ENCODE data around the gene HSP90AA1. TPM values are rescaled to one million over a fixed set of nuclear protein-coding genes. Genes with fewer than 3 reads are reported as not detected.
"Not testable (repeated sequence)": the region's sequence is repeated elsewhere in the genome, so short reads cannot be mapped to it uniquely, and the experiment has no call there.

HSP90AA1 gene
- total RNA-seq, 1 experiment from 2014 or later: 1,931 TPM

DNA sequence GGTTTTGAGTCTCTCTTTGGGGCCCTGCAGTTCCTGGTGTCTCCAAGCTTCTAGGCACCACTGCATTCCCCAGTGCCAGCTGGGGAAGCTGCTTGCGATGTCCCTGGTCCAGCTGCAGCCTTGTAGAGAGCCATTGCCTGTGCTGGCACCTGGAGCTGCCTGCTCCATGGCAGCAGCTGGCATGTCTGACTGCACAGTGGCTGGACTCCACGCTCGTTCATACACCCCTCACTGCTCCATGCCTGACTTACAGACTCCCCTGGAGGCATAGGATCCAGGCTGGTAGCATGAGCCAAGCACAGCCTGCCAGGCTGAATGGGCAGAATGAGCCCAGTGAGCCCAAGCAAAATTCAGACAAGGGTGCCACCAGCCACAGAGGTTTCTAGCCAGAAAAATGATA is 31.0 kb upstream of the HSP90AA1 start:
- Histone ChIP-seq H3K4me1 (replicated peaks; ENCODE audit: insufficient read depth) (no peaks in the 10 kb centered on the region), H3K79me2 (ENCODE audit: low read depth) (no peaks in the 10 kb centered on the region), H3K9me3 (ENCODE audit: insufficient read depth, low read depth) (no peaks in the 10 kb centered on the region), H3K27ac (no peak overlapping the region), H3F3A (ENCODE audit: insufficient read depth, low read depth) (peaks cover 13% of the 10 kb centered on the region), H4K20me1 (ENCODE audit: insufficient read depth) (no peaks in the 10 kb centered on the region), H3K27me3 (ENCODE audit: insufficient read depth, low read depth) (no peaks in the 10 kb centered on the region), H3K9me2 (ENCODE audit: insufficient read depth) (no peaks in the 10 kb centered on the region), H3K36me3 (ENCODE audit: low read depth) (no peaks in the 10 kb centered on the region), H3K4me2 (no peak overlapping the region), H2AFZ (no peak overlapping the region), H3K4me3 (no peak overlapping the region)
- no peak for TF ChIP-seq EZH2 (IDR thresholded peaks at IDR 0.05; ENCODE audit: low read depth)
- TF ChIP-seq, protein P1, sequence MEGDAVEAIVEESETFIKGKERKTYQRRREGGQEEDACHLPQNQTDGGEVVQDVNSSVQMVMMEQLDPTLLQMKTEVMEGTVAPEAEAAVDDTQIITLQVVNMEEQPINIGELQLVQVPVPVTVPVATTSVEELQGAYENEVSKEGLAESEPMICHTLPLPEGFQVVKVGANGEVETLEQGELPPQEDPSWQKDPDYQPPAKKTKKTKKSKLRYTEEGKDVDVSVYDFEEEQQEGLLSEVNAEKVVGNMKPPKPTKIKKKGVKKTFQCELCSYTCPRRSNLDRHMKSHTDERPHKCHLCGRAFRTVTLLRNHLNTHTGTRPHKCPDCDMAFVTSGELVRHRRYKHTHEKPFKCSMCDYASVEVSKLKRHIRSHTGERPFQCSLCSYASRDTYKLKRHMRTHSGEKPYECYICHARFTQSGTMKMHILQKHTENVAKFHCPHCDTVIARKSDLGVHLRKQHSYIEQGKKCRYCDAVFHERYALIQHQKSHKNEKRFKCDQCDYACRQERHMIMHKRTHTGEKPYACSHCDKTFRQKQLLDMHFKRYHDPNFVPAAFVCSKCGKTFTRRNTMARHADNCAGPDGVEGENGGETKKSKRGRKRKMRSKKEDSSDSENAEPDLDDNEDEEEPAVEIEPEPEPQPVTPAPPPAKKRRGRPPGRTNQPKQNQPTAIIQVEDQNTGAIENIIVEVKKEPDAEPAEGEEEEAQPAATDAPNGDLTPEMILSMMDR (conservative IDR thresholded peaks at IDR 0.05): no peak
- intact Hi-C loops (cut with micrococcal nuclease; ENCODE audit: unreplicated experiment): no loop called here
- no TSS peak for BruUV-seq (replicated peaks)
- ChIA-PET POLR2A (ENCODE audit: unreplicated experiment) (interaction anchor here (0.7 kb wide), 1 partner anchor 187 kb away, joined by 8 read pairs; the partner anchor contains the start of gene MOK), CTCF (no interaction called here)
- no peak for DNase-seq

DNA sequence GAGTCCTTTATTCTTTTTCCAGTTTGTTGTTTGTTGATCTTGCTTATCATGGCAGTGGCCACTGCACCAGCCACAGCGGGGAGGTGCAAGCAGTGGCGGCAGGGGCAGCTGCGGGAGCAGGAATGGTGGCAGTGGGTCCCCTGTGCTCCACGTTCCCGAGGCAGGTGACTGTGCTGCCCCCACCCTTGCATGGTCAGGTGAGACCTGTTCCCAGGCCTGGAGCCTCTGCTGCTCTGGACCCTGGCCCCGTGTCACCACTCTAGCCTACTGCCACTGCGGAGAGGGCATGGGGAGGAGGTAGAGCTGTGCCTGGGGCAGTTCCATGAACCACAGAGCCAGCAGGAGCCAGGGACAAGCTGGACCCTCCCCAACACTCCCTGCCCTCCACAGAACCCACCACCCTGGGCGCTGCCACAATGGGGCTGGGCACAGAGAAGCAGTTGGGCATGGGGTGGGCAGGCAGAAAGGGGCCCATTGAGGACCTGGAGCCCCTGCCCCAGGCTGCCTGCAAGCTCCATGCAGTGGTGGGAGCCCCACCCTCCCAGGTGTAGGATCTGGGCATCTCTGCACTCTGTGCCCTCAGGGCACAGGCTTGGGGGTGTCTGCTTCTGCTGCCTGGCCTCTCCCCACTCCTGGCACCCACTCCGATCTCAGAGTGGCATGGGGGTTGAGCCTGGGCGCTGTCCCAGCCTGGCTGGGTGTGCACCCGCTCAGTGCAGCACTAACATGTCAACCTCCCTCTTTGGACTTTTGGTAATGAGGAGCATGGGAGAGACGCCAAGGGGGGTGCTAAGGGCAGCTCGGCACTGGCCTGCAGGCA is 29.7 kb upstream of the HSP90AA1 start:
- H3K9me3 ChIP-seq (ENCODE audit: insufficient read depth, low read depth): no peaks in the 10 kb centered on the region
- no peak overlapping the region for H3K4me2 ChIP-seq
- peaks cover 6% of the 10 kb centered on the region; the same call in 1 of the 2 replicates for H3F3A ChIP-seq (ENCODE audit: insufficient read depth, low read depth)
- H3K79me2 ChIP-seq (ENCODE audit: low read depth): no peaks in the 10 kb centered on the region
- no peak for DNase-seq
- no peak overlapping the region for H3K27ac ChIP-seq
- H3K9me2 ChIP-seq (ENCODE audit: insufficient read depth): no peaks in the 10 kb centered on the region
- no peaks in the 10 kb centered on the region for H3K36me3 ChIP-seq (ENCODE audit: low read depth)
- POLR2A ChIA-PET (ENCODE audit: unreplicated experiment): no interaction called here
- no peaks in the 10 kb centered on the region for H4K20me1 ChIP-seq (ENCODE audit: insufficient read depth)
- H3K27me3 ChIP-seq (ENCODE audit: insufficient read depth, low read depth): no peaks in the 10 kb centered on the region
- CTCF ChIA-PET: no interaction called here
- TF ChIP-seq, protein P1 (conservative IDR thresholded peaks at IDR 0.05): no peak
- TF ChIP-seq EZH2 (IDR thresholded peaks at IDR 0.05; ENCODE audit: low read depth): no peak
- H3K4me3 ChIP-seq: no peak overlapping the region
- no peaks in the 10 kb centered on the region for H3K4me1 ChIP-seq (replicated peaks; ENCODE audit: insufficient read depth)
- intact Hi-C loops (cut with micrococcal nuclease; ENCODE audit: unreplicated experiment): no loop called here
- no TSS peak for BruUV-seq (replicated peaks)
- no peak overlapping the region for H2AFZ ChIP-seq

DNA sequence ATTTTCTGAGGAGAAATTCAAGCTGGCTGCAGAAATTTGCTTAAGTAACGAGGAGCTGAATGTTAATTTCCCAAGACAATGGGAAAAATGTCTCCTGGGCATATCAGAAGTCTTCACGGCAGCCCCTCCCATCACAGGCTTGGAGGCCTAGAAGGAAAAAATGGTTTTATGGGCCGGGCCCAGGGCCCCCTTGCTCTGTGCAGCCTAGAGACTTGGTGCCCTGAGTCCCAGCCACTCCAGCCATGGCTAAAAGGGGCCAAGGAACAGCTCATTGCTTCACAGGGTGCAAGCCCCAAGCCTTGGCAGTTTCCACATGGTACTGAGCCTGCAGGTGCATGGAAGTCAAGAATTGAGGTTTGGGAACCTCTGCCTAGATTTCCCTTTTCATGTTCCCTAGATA is 24.3 kb upstream of the HSP90AA1 start:
- no peak for TF ChIP-seq EZH2 (IDR thresholded peaks at IDR 0.05; ENCODE audit: low read depth)
- TF ChIP-seq, protein P1 (conservative IDR thresholded peaks at IDR 0.05): no peak
- Histone ChIP-seq H2AFZ (no peak overlapping the region), H3K36me3 (ENCODE audit: low read depth) (no peaks in the 10 kb centered on the region), H3K9me3 (ENCODE audit: insufficient read depth, low read depth) (peaks cover 8% of the 10 kb centered on the region; the same call in 1 of the 2 replicates), H3K79me2 (ENCODE audit: low read depth) (no peaks in the 10 kb centered on the region), H3K27ac (no peak overlapping the region), H3K4me3 (no peak overlapping the region), H4K20me1 (ENCODE audit: insufficient read depth) (no peaks in the 10 kb centered on the region), H3K9me2 (ENCODE audit: insufficient read depth) (no peaks in the 10 kb centered on the region), H3K4me1 (replicated peaks; ENCODE audit: insufficient read depth) (no peaks in the 10 kb centered on the region), H3F3A (ENCODE audit: insufficient read depth, low read depth) (no peaks in the 10 kb centered on the region; the same call in 1 of the 2 replicates), H3K27me3 (ENCODE audit: insufficient read depth, low read depth) (no peaks in the 10 kb centered on the region), H3K4me2 (no peak overlapping the region)
- DNase-seq: no peak
- POLR2A ChIA-PET (ENCODE audit: unreplicated experiment): interaction anchor here (0.6 kb wide), 1 partner anchor 14 kb away, joined by 10 read pairs; no protein-coding TSS in a partner anchor
- BruUV-seq (replicated peaks): no TSS peak
- intact Hi-C loops (cut with micrococcal nuclease; ENCODE audit: unreplicated experiment): no loop called here
- CTCF ChIA-PET: no interaction called here

DNA sequence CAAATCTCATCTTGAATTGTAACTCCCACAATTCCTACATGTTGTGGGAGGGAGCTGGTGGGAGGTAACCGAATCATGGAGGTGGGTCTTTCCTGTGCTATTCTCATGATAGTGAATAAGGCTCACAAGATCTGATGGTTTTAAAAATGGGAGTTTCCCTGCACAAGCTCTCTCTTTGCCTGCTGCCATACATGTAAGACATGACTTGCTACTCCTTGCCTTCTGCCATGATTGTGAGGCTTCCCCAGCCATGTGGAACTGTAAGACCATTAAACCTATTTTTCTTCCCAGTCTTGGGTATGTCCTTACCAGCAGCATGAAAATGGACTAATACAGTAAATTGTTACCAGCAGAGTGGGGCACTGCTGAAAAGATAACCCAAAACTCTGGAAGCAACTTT is 22.5 kb upstream of the HSP90AA1 start:
- H3K27me3 ChIP-seq (ENCODE audit: insufficient read depth, low read depth); H3K4me3 ChIP-seq; H3K36me3 ChIP-seq (ENCODE audit: low read depth); POLR2A ChIA-PET (ENCODE audit: unreplicated experiment); H4K20me1 ChIP-seq (ENCODE audit: insufficient read depth); DNase-seq; H3K4me2 ChIP-seq; H3K9me2 ChIP-seq (ENCODE audit: insufficient read depth); BruUV-seq (replicated peaks); H3F3A ChIP-seq (ENCODE audit: insufficient read depth, low read depth); H3K9me3 ChIP-seq (ENCODE audit: insufficient read depth, low read depth); H3K79me2 ChIP-seq (ENCODE audit: low read depth); H2AFZ ChIP-seq; H3K27ac ChIP-seq; intact Hi-C loops (cut with micrococcal nuclease; ENCODE audit: unreplicated experiment); H3K4me1 ChIP-seq (replicated peaks; ENCODE audit: insufficient read depth); CTCF ChIA-PET: not testable (repeated sequence)
